ENCODE measurements around the gene BACH2.
"Not testable (repeated sequence)": the region's sequence is repeated elsewhere in the genome, so short reads cannot be mapped to it uniquely, and the experiment has no call there.

Gene BACH2

DNA sequence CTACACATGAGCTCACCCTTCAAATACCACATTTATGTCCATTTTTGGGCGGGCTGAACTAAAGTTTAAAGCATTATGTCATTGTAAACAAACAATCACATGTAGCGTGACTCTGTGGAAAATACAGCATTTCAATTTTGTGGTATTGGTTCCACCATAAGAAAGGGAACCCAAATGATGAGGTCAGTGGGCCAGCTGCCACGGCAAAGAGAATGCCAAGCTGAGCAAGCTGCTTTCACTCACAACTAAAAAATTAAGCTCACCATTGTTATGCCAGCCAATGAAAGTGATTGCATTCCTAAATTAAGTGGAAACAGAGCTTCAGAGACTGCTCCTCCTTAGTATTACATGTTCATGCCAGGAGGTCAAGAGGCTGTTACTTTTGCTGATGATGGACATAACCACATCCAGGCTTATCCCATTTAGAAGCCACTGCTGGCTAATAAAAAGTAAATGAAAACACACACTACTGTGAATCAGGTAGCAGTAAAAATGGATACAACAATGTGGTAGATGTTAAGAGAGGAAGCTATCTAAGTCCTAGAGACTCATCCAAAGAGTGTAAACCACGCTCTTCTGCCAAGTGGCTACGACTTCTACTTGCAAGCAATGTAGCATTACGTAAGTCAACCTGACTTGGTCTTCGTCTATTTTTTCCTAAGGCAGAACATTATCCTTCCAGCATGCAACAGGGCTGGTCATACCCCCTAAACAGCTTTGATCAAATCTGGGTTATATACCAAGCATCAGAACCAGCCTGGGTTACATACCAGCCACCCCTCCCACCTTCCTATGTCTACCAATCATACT is 164.8 kb downstream of the BACH2 start:
- H3K36me3 ChIP-seq (ENCODE audit: low read depth), result no peaks in the 10 kb centered on the region
- DNase-seq (ENCODE audit: low spot score) (no peak), ATAC-seq (ENCODE audit: low read depth) (no peak)
- H3K9me3 ChIP-seq (ENCODE audit: severe bottlenecking), result no peaks in the 10 kb centered on the region
- no peak overlapping the region for H3K27ac ChIP-seq (ENCODE audit: poor library complexity, severe bottlenecking)
- no peak overlapping the region for H3K4me3 ChIP-seq (ENCODE audit: severe bottlenecking)
- TF ChIP-seq, protein P1, sequence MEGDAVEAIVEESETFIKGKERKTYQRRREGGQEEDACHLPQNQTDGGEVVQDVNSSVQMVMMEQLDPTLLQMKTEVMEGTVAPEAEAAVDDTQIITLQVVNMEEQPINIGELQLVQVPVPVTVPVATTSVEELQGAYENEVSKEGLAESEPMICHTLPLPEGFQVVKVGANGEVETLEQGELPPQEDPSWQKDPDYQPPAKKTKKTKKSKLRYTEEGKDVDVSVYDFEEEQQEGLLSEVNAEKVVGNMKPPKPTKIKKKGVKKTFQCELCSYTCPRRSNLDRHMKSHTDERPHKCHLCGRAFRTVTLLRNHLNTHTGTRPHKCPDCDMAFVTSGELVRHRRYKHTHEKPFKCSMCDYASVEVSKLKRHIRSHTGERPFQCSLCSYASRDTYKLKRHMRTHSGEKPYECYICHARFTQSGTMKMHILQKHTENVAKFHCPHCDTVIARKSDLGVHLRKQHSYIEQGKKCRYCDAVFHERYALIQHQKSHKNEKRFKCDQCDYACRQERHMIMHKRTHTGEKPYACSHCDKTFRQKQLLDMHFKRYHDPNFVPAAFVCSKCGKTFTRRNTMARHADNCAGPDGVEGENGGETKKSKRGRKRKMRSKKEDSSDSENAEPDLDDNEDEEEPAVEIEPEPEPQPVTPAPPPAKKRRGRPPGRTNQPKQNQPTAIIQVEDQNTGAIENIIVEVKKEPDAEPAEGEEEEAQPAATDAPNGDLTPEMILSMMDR (IDR thresholded peaks at IDR 0.05; ENCODE audit: poor library complexity, severe bottlenecking), result no peak
- H3K4me1 ChIP-seq (ENCODE audit: insufficient read depth, poor library complexity, severe bottlenecking), result no peaks in the 10 kb centered on the region
- no peaks in the 10 kb centered on the region for H3K27me3 ChIP-seq (ENCODE audit: insufficient read depth, poor library complexity, severe bottlenecking)

DNA sequence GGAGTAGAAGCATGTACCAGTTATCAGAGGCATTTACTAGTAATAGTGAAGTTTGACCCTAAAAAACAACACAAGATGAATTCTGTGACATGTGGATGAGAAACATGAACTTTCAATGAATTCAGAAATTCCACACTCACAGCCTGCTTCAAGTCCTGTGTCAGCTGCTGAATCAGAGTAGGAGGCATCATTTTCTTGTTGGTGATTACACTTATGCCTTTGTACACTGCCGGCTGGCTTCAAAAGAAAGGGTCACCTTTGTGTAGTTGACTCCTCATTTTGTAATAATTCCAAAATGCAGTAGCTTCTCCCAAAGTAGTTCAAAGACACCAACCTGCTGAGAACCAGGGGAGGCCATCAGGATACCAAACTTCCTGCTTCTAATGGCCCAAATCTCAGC is 165.5 kb downstream of the BACH2 start:
- TF ChIP-seq, protein P1 (IDR thresholded peaks at IDR 0.05; ENCODE audit: poor library complexity, severe bottlenecking), result no peak
- Histone ChIP-seq H3K27ac (ENCODE audit: poor library complexity, severe bottlenecking) (no peak overlapping the region), H3K4me1 (ENCODE audit: insufficient read depth, poor library complexity, severe bottlenecking) (no peaks in the 10 kb centered on the region), H3K27me3 (ENCODE audit: insufficient read depth, poor library complexity, severe bottlenecking) (no peaks in the 10 kb centered on the region), H3K9me3 (ENCODE audit: severe bottlenecking) (no peaks in the 10 kb centered on the region), H3K4me3 (ENCODE audit: severe bottlenecking) (no peak overlapping the region), H3K36me3 (ENCODE audit: low read depth) (no peaks in the 10 kb centered on the region)
- DNase-seq (ENCODE audit: low spot score) (no peak), ATAC-seq (ENCODE audit: low read depth) (no peak)

DNA sequence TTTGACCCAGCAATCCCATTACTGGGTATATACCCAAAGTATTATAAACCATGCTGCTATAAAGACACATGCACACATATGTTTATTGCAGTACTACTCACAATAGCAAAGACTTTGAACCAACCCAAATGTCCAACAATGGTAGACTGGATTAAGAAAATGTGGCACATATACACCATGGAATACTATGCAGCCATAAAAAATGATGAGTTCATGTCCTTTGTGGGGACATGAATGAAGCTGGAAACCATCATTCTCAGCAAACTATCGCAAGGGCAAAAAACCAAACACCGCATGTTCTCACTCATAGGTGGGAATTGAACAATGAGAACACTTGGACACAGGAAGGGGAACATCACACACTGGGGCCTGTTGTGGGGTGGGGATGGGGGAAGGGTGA is 168.0 kb downstream of the BACH2 start:
- ATAC-seq (ENCODE audit: low read depth); DNase-seq (ENCODE audit: low spot score); H3K36me3 ChIP-seq (ENCODE audit: low read depth); H3K4me3 ChIP-seq (ENCODE audit: severe bottlenecking); H3K27me3 ChIP-seq (ENCODE audit: insufficient read depth, poor library complexity, severe bottlenecking); H3K9me3 ChIP-seq (ENCODE audit: severe bottlenecking); H3K27ac ChIP-seq (ENCODE audit: poor library complexity, severe bottlenecking); H3K4me1 ChIP-seq (ENCODE audit: insufficient read depth, poor library complexity, severe bottlenecking): not testable (repeated sequence)

DNA sequence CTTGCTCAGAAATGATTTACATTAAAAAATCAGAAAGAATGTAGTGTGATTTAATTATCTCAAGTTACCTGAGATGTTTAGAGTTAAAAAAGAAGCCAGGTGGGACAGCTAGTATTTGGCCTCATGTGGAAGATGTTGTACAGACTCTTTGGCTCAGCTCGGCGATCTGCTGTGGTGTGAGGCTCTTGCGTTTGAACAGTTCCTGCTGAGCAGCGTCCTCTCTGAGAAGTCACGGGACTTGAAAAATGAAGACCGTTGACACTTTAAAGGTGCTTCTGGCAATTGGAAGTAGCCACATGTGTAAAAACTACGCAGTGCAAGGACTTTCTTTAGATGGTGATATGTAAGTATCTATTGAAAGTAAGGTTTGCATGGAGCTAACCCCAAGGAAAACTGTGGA is 169.0 kb downstream of the BACH2 start:
- DNase-seq (ENCODE audit: low spot score) (no peak), ATAC-seq (ENCODE audit: low read depth) (no peak)
- no peak overlapping the region for H3K4me3 ChIP-seq (ENCODE audit: severe bottlenecking)
- TF ChIP-seq, protein P1 (IDR thresholded peaks at IDR 0.05; ENCODE audit: poor library complexity, severe bottlenecking), result no peak
- H3K9me3 ChIP-seq (ENCODE audit: severe bottlenecking), result no peaks in the 10 kb centered on the region
- H3K27ac ChIP-seq (ENCODE audit: poor library complexity, severe bottlenecking), result no peak overlapping the region
- H3K4me1 ChIP-seq (ENCODE audit: insufficient read depth, poor library complexity, severe bottlenecking), result no peaks in the 10 kb centered on the region
- no peaks in the 10 kb centered on the region for H3K36me3 ChIP-seq (ENCODE audit: low read depth)
- H3K27me3 ChIP-seq (ENCODE audit: insufficient read depth, poor library complexity, severe bottlenecking), result no peaks in the 10 kb centered on the region

DNA sequence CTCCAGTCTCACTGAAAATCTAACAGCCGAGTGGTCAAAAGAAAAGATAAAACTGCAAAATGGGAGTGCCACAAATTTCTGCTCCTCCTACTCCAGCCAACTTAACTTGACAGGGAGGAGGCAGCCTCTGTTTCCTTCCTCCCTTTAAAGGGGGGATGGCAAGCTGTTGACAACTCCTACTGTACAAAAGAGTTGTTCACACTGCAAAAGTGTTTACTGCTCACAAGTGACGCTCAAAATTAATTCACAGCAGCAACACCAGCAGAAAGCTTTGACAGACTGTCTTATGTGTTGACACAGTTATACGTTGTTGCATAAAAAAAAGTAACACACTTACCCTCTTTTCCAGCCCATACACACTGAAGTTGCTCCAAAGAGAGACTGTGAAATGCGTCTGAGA is 169.8 kb downstream of the BACH2 start:
- Histone ChIP-seq H3K36me3 (ENCODE audit: low read depth) (no peaks in the 10 kb centered on the region), H3K9me3 (ENCODE audit: severe bottlenecking) (no peaks in the 10 kb centered on the region), H3K27me3 (ENCODE audit: insufficient read depth, poor library complexity, severe bottlenecking) (no peaks in the 10 kb centered on the region), H3K4me1 (ENCODE audit: insufficient read depth, poor library complexity, severe bottlenecking) (peaks cover 6% of the 10 kb centered on the region), H3K4me3 (ENCODE audit: severe bottlenecking) (no peak overlapping the region), H3K27ac (ENCODE audit: poor library complexity, severe bottlenecking) (no peak overlapping the region)
- TF ChIP-seq, protein P1 (IDR thresholded peaks at IDR 0.05; ENCODE audit: poor library complexity, severe bottlenecking), result no peak
- ATAC-seq (ENCODE audit: low read depth) (no peak), DNase-seq (ENCODE audit: low spot score) (no peak)
